Trophoblast cell (in vitro differentiated cells and primary cell): Measurements from ENCODE around the gene RNF41.
A peak's percentile ranks its signal among the peaks of the same experiment; 100 is the strongest.

ENCODE experiments used
- DNase-seq, 2 donors: peaks; one replicate each; pipeline ENCODE4 v3.0.0-alpha.2; 2016
- H2AFZ ChIP-seq: 2 replicates; pipeline ENCODE4 v1.6.1; 2013; ENCODE audit warnings: low read length, moderate library complexity, mild to moderate bottlenecking; ENCODE audit not compliant: insufficient read depth, poor library complexity
- H2AK5ac ChIP-seq: 2 replicates; pipeline ENCODE4 v1.6.1; 2013; ENCODE audit warnings: mild to moderate bottlenecking, low read length
- H2BK120ac ChIP-seq: 2 replicates; pipeline ENCODE4 v1.6.1; 2013; ENCODE audit warnings: low read length, mild to moderate bottlenecking, moderate library complexity; ENCODE audit not compliant: insufficient read depth, poor library complexity
- H2BK12ac ChIP-seq: 2 replicates; pipeline ENCODE4 v1.6.1; 2013; ENCODE audit warnings: mild to moderate bottlenecking, low read length, moderate library complexity
- H2BK5ac ChIP-seq: 2 replicates; pipeline ENCODE4 v1.6.1; 2013; ENCODE audit warnings: low read length, low read depth, moderate library complexity, mild to moderate bottlenecking; ENCODE audit not compliant: poor library complexity
- H3K14ac ChIP-seq: 2 replicates; pipeline ENCODE4 v1.6.1; 2013; ENCODE audit warnings: mild to moderate bottlenecking, low read length
- H3K18ac ChIP-seq: 2 replicates; pipeline ENCODE4 v1.6.1; 2013; ENCODE audit warnings: mild to moderate bottlenecking, low read length
- H3K23ac ChIP-seq: 2 replicates; pipeline ENCODE4 v1.6.1; 2013; ENCODE audit warnings: low read length
- H3K27ac ChIP-seq: 2 replicates; pipeline ENCODE4 v1.5.1; 2013; ENCODE audit warnings: low read depth, mild to moderate bottlenecking, inconsistent platforms, low read length, moderate library complexity
- H3K27me3 ChIP-seq: 2 replicates; pipeline ENCODE4 v1.6.1; 2013; ENCODE audit warnings: inconsistent platforms, mild to moderate bottlenecking, low read length, moderate library complexity; ENCODE audit not compliant: insufficient read depth
- H3K36me3 ChIP-seq, 2 experiments: 1 replicate in 1 of 2; 2 replicates in 1 of 2; pipeline ENCODE4 v1.6.1; 2013; ENCODE audit warnings: low read length in 2 of 2, mild to moderate bottlenecking in 2 of 2, moderate library complexity in 1 of 2; ENCODE audit not compliant: insufficient read depth in 2 of 2, control insufficient read depth in 1 of 2
- H3K4ac ChIP-seq: 2 replicates; pipeline ENCODE4 v1.6.1; 2013; ENCODE audit warnings: low read depth, mild to moderate bottlenecking, low read length, moderate library complexity
- H3K4me1 ChIP-seq, 2 experiments: 1 replicate in 1 of 2; 2 replicates in 1 of 2; pipeline ENCODE4 v1.6.1; 2013; ENCODE audit warnings: low read length in 2 of 2, mild to moderate bottlenecking in 2 of 2, moderate library complexity in 1 of 2; ENCODE audit not compliant: insufficient read depth in 2 of 2, control insufficient read depth in 1 of 2
- H3K4me2 ChIP-seq: 2 replicates; pipeline ENCODE4 v1.6.1; 2013; ENCODE audit warnings: inconsistent platforms, mild to moderate bottlenecking, low read length, moderate library complexity
- H3K4me3 ChIP-seq: 2 replicates; pipeline ENCODE4 v1.5.1; 2013; ENCODE audit warnings: mild to moderate bottlenecking, low read depth, low read length, inconsistent platforms
- H3K79me1 ChIP-seq: one replicate; pipeline ENCODE4 v1.6.1; 2013; ENCODE audit warnings: low read length
- H3K79me2 ChIP-seq: 2 replicates; pipeline ENCODE4 v1.6.1; 2013; ENCODE audit warnings: low read length, mild to moderate bottlenecking; ENCODE audit not compliant: control insufficient read depth, insufficient read depth, poor library complexity
- H3K9ac ChIP-seq: 2 replicates; pipeline ENCODE4 v1.6.1; 2013; ENCODE audit warnings: mild to moderate bottlenecking, low read length
- H3K9me3 ChIP-seq: 2 replicates; pipeline ENCODE4 v1.6.1; 2013; ENCODE audit warnings: low read depth, mild to moderate bottlenecking, control low read depth, inconsistent platforms, low read length; ENCODE audit not compliant: insufficient read depth
- H4K12ac ChIP-seq: 2 replicates; pipeline ENCODE4 v1.6.1; 2013; ENCODE audit warnings: low read depth, mild to moderate bottlenecking, low read length, moderate library complexity
- H4K8ac ChIP-seq: 2 replicates; pipeline ENCODE4 v1.6.1; 2013; ENCODE audit warnings: low read depth, mild to moderate bottlenecking, low read length, moderate library complexity
- H4K91ac ChIP-seq: one replicate; pipeline ENCODE4 v1.6.1; 2013; ENCODE audit warnings: low read depth, mild to moderate bottlenecking, low read length, moderate library complexity
- WGBS: extraction: QIAGEN DNeasy Blood & Tissue Kit; methylation state at CpG from one replicate; pipeline ENCODE4 v1.1.7; 2013; ENCODE audit warnings: missing lambda C conversion rate; ENCODE audit not compliant: insufficient read length, insufficient coverage; ENCODE audit errors: extremely low coverage; 5-methylcytosine and 5-hydroxymethylcytosine counted together

RNF41 gene

GRCh38 chr12:56154246-56154771 lies 67.4 kb downstream of the RNF41 start:
- H3K79me1 ChIP-seq, result peaks cover 21% of the 10 kb centered on the region
- H4K12ac ChIP-seq, result no peak overlapping the region
- H3K9ac ChIP-seq, result no peak overlapping the region
- H3K4me2 ChIP-seq, result no peak overlapping the region
- no peak overlapping the region for H3K23ac ChIP-seq
- no peak overlapping the region for H3K4me3 ChIP-seq
- H2BK120ac ChIP-seq, result no peak overlapping the region
- H3K36me3 ChIP-seq, result peaks cover 11 to 17% of the 10 kb centered on the region in 2 experiments
- no CpG with 5 or more reads among the region's 1 CpG for WGBS
- H3K18ac ChIP-seq, result no peak overlapping the region
- H3K4me1 ChIP-seq, result peaks cover 17% of the 10 kb centered on the region in 2 experiments
- no peak overlapping the region for H4K91ac ChIP-seq
- no peak overlapping the region for H3K14ac ChIP-seq
- H2BK12ac ChIP-seq, result no peak overlapping the region
- H2AK5ac ChIP-seq, result no peak overlapping the region
- H4K8ac ChIP-seq, result no peak overlapping the region
- H2BK5ac ChIP-seq, result no peak overlapping the region
- peaks cover 2% of the 10 kb centered on the region for H3K9me3 ChIP-seq
- DNase-seq, result no peak
- H3K4ac ChIP-seq, result no peak overlapping the region
- H3K27ac ChIP-seq, result no peak overlapping the region
- no peak overlapping the region for H2AFZ ChIP-seq
- peaks cover 13% of the 10 kb centered on the region for H3K79me2 ChIP-seq
- no peaks in the 10 kb centered on the region for H3K27me3 ChIP-seq

- Histone ChIP-seq H4K91ac (no peak overlapping the region), H3K4ac (no peak overlapping the region), H3K23ac (no peak overlapping the region), H4K12ac (no peak overlapping the region), H3K79me1 (peaks cover 18% of the 10 kb centered on the region), H3K14ac (no peak overlapping the region), H2BK5ac (no peak overlapping the region), H3K36me3 (peaks cover 11 to 17% of the 10 kb centered on the region in 2 experiments), H3K9ac (no peak overlapping the region), H3K4me3 (no peak overlapping the region), H2BK120ac (no peak overlapping the region), H4K8ac (no peak overlapping the region), H2AK5ac (no peak overlapping the region), H2AFZ (no peak overlapping the region), H3K27me3 (no peaks in the 10 kb centered on the region), H3K18ac (no peak overlapping the region), H2BK12ac (no peak overlapping the region), H3K79me2 (peaks cover 7% of the 10 kb centered on the region), H3K4me1 (peaks cover 17% of the 10 kb centered on the region in 2 experiments), H3K9me3 (peaks cover 2% of the 10 kb centered on the region), H3K27ac (no peak overlapping the region), H3K4me2 (no peak overlapping the region)
- no CpG with 5 or more reads among the region's 5 CpGs for WGBS
- DNase-seq, result no peak
Observed at GRCh38 chr12:56153678-56154065, 68.0 kb downstream of the RNF41 start.

- peaks cover 11 to 17% of the 10 kb centered on the region in 2 experiments for H3K36me3 ChIP-seq
- H2AFZ ChIP-seq, result peak overlapping the region; percentile 35
- peak overlapping the region; percentile 44 for H3K4ac ChIP-seq
- H3K9me3 ChIP-seq, result no peaks in the 10 kb centered on the region
- peak overlapping the region; percentile 59 for H3K14ac ChIP-seq
- H3K79me1 ChIP-seq, result peaks cover 13% of the 10 kb centered on the region
- H4K8ac ChIP-seq, result peak overlapping the region; percentile 62
- no peak overlapping the region for H3K27ac ChIP-seq
- no CpG with 5 or more reads among the region's 8 CpGs for WGBS
- H3K9ac ChIP-seq, result peak overlapping the region; percentile 84
- H4K12ac ChIP-seq, result peak overlapping the region; percentile 49
- peaks cover 17% of the 10 kb centered on the region in 2 experiments for H3K4me1 ChIP-seq
- peak overlapping the region; percentile 79 for H3K4me3 ChIP-seq
- H4K91ac ChIP-seq, result peak overlapping the region; percentile 67
- H2BK120ac ChIP-seq, result peak overlapping the region; percentile 20
- H3K18ac ChIP-seq, result peak overlapping the region; percentile 61
- no peaks in the 10 kb centered on the region for H3K27me3 ChIP-seq
- H3K23ac ChIP-seq, result no peak overlapping the region
- no peak overlapping the region for H2BK12ac ChIP-seq
- H3K4me2 ChIP-seq, result peak overlapping the region; percentile 100
- H3K79me2 ChIP-seq, result peaks cover 2% of the 10 kb centered on the region
- peak overlapping the region; percentile 79 for H2AK5ac ChIP-seq
- H2BK5ac ChIP-seq, result no peak overlapping the region
- no peak for DNase-seq
Observed at GRCh38 chr12:56152756-56153677, 68.7 kb downstream of the RNF41 start.
